SK-N-SH treated with all-trans-retinoic acid at 6 μM for 48 hours (cell line): ENCODE data around the gene TMEM18.

Experiments used
- ATAC-seq: fragments of 200-7000 bp; cut with Tn5 transposase; 3 replicates; pipeline ENCODE4 v1.9.1; 2020; ENCODE audit warnings: mild to moderate bottlenecking, moderate library complexity
- ARNTL ChIP-seq: fragments of 450-650 bp; formaldehyde crosslinking; IDR thresholded peaks from 2 replicates; pipeline ENCODE4 v1.5.0; 2020; ENCODE audit warnings: low read depth, mild to moderate bottlenecking, moderate library complexity, borderline replicate concordance
- BACH2 ChIP-seq: fragments of 250-450 bp; sonication (Bioruptor Pico); IDR thresholded peaks from 2 replicates; pipeline ENCODE4 v1.9.0; 2021; ENCODE audit warnings: mild to moderate bottlenecking, borderline replicate concordance
- CSDC2 ChIP-seq: fragments of 250-450 bp; sonication (Bioruptor Pico); IDR thresholded peaks from 2 replicates; pipeline ENCODE4 v1.5.0; 2020; ENCODE audit warnings: mild to moderate bottlenecking, moderate library complexity
- CSRNP3 ChIP-seq: fragments of 250-450 bp; sonication (Bioruptor Pico); IDR thresholded peaks from 2 replicates; pipeline ENCODE4 v1.5.1; 2021; ENCODE audit warnings: mild to moderate bottlenecking, moderate library complexity
- ESRRG ChIP-seq: fragments of 250-450 bp; sonication (Bioruptor Pico); IDR thresholded peaks from 2 replicates; pipeline ENCODE4 v1.6.1; 2021; ENCODE audit warnings: mild to moderate bottlenecking
- GLIS3 ChIP-seq: fragments of 250-450 bp; sonication (Bioruptor Pico); IDR thresholded peaks from 2 replicates; pipeline ENCODE4 v1.5.0; 2020; ENCODE audit warnings: mild to moderate bottlenecking, moderate library complexity
- ISL1 ChIP-seq: fragments of 250-450 bp; sonication (Bioruptor Pico); IDR thresholded peaks from 2 replicates; pipeline ENCODE4 v2.1.2; 2022; ENCODE audit warnings: mild to moderate bottlenecking, moderate library complexity
- OSR1 ChIP-seq: fragments of 250-450 bp; sonication (Bioruptor Pico); IDR thresholded peaks from 2 replicates; pipeline ENCODE4 v1.8.0; 2022; ENCODE audit warnings: moderate library complexity, mild to moderate bottlenecking, inconsistent platforms
- POU6F1 ChIP-seq: fragments of 250-450 bp; sonication (Bioruptor Pico); IDR thresholded peaks from 2 replicates; pipeline ENCODE4 v1.8.0; 2021; ENCODE audit warnings: low read depth, mild to moderate bottlenecking, moderate library complexity, borderline replicate concordance
- PPARA ChIP-seq: fragments of 250-450 bp; sonication (Bioruptor Pico); IDR thresholded peaks from 2 replicates; pipeline ENCODE4 v1.5.0; 2020; ENCODE audit warnings: mild to moderate bottlenecking, borderline replicate concordance
- RARB ChIP-seq: fragments of 250-450 bp; sonication (Bioruptor Pico); IDR thresholded peaks from 2 replicates; pipeline ENCODE4 v1.8.0; 2021; ENCODE audit warnings: mild to moderate bottlenecking, moderate library complexity
- SNAI2 ChIP-seq: fragments of 250-450 bp; sonication (Bioruptor Pico); IDR thresholded peaks from 2 replicates; pipeline ENCODE4 v1.5.0; 2020; ENCODE audit warnings: mild to moderate bottlenecking, moderate library complexity
- TCF4 ChIP-seq: fragments of 250-450 bp; sonication (Bioruptor Pico); IDR thresholded peaks from 2 replicates; pipeline ENCODE4 v1.8.0; 2021; ENCODE audit warnings: mild to moderate bottlenecking, moderate library complexity, borderline replicate concordance
- TOX ChIP-seq: fragments of 250-450 bp; sonication (Bioruptor Pico); IDR thresholded peaks from 2 replicates; pipeline ENCODE4 v1.8.0; 2021; ENCODE audit warnings: mild to moderate bottlenecking, moderate library complexity, borderline replicate concordance
- TSHZ2 ChIP-seq: fragments of 250-450 bp; sonication (Bioruptor Pico); IDR thresholded peaks from 2 replicates; pipeline ENCODE4 v1.5.0; 2020; ENCODE audit warnings: mild to moderate bottlenecking, moderate library complexity
- ZC3H10 ChIP-seq: fragments of 250-450 bp; sonication (Bioruptor Pico); IDR thresholded peaks from 2 replicates; pipeline ENCODE4 v1.5.1; 2021; ENCODE audit warnings: mild to moderate bottlenecking, moderate library complexity
- ZFP3 ChIP-seq: fragments of 250-450 bp; sonication (Bioruptor Pico); IDR thresholded peaks from 2 replicates; pipeline ENCODE4 v1.5.0; 2020; ENCODE audit warnings: mild to moderate bottlenecking, moderate library complexity
- ZFP30 ChIP-seq: fragments of 450-650 bp; formaldehyde crosslinking; IDR thresholded peaks from 2 replicates; pipeline ENCODE4 v1.5.0; 2022; ENCODE audit warnings: mild to moderate bottlenecking, moderate library complexity
- ZNF70 ChIP-seq: fragments of 450-650 bp; formaldehyde crosslinking; IDR thresholded peaks from 2 replicates; pipeline ENCODE4 v1.5.0; 2020; ENCODE audit warnings: mild to moderate bottlenecking, moderate library complexity
- TF ChIP-seq, protein P1 (sequence below): fragments of 250-450 bp; sonication (Bioruptor Pico); IDR thresholded peaks from 2 replicates; pipeline ENCODE4 v1.5.1; 2020; ENCODE audit warnings: low read depth, mild to moderate bottlenecking, moderate library complexity

The TMEM18 gene

DNA sequence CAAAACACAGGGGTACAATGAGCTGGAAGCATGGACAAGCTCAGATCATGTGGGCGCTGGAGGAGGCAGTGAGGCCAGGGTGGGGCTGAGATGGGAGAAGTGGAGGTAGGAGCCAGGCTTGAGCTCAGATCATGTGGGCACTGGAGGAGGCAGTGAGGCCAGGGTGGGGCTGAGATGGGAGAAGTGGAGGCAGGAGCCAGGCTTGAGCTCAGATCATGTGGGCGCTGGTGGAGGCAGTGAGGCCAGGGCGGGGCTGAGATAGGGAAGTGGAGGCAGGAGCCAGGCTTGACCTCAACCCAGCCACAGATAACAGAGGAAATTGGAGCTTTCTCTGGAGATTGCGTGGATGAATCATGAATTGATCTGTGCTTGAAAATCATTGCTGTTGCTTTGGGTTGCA, 48.3 kb upstream of the TMEM18 start:
- TF ChIP-seq ISL1 (no peak), TCF4 (CRISPR knock-in tag) (no peak), PPARA (CRISPR knock-in tag) (no peak), CSRNP3 (CRISPR knock-in tag) (no peak), GLIS3 (CRISPR knock-in tag) (no peak)
- TF ChIP-seq, protein P1, sequence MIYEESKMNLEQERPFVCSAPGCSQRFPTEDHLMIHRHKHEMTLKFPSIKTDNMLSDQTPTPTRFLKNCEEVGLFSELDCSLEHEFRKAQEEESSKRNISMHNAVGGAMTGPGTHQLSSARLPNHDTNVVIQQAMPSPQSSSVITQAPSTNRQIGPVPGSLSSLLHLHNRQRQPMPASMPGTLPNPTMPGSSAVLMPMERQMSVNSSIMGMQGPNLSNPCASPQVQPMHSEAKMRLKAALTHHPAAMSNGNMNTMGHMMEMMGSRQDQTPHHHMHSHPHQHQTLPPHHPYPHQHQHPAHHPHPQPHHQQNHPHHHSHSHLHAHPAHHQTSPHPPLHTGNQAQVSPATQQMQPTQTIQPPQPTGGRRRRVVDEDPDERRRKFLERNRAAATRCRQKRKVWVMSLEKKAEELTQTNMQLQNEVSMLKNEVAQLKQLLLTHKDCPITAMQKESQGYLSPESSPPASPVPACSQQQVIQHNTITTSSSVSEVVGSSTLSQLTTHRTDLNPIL (CRISPR knock-in tag): no peak
- ATAC-seq: no peak

DNA sequence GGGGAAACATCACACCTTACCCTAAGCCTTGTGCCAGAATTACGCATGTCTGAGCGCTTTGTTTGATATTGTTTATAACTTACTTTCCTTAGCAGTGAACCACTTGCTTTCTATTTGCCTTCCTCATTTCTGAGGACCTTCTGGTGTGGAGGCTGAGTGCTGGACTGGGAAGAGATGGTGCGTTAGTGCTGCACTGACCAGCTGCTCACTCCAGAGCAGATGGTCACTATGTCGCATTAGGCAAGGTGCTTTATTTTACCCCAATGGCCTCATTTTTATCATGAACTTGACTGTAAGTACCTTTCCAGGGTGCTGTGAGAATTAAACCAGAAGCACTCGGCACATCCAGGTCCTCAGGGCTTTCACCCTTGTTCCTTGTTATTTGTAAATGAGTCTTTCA, 46.6 kb upstream of the TMEM18 start:
- no peak for ATAC-seq
- TF ChIP-seq OSR1 (CRISPR knock-in tag) (no peak), ZNF70 (no peak), RARB (CRISPR knock-in tag) (no peak), ZC3H10 (no peak), CSRNP3 (CRISPR knock-in tag) (no peak), ESRRG (CRISPR knock-in tag) (no peak)
- TF ChIP-seq, protein P1 (CRISPR knock-in tag): no peak

DNA sequence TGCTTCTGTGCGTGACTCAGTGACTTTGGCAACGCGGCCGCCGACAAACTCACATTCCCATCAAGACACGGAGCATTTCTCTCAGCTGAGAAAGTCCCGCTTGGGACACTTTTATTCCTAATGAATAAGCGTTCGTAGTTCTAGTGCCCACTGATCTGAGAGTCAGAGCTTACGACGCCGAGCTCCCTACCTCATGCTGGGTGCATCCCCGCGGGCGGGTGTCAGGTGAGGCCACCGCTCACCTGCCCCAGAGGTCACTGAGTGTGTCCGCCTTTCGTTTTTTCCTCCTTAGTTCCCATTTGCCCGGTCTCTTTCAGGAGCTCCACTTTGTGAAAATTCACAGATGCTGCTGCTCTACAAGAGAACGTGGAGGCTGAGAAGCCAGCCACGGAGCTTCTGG, 43.6 kb upstream of the TMEM18 start:
- no peak for ATAC-seq

DNA sequence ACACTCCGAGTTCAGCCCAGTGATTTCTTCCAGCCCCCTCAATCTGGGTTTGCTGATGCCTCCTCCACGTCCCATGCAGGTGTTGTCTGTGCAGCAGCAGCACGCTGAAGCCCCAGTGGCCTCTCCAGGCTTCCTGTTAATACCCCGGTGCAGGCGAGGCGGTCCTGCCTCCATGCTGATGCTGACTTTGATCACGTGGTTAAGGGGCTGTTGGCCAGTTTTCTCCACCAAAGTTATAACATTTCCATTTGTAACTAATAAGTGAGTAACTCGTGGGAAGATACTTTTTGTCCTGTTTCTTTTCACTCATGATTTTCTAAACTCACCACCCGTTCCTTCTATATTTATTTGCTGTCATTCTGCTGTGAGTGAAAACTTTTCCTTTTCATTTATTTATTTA, 42.5 kb upstream of the TMEM18 start:
- no peak for TF ChIP-seq TOX
- TF ChIP-seq CSDC2 (CRISPR knock-in tag): no peak
- no peak for TF ChIP-seq SNAI2 (CRISPR knock-in tag)
- TF ChIP-seq, protein P1 (CRISPR knock-in tag): no peak
- TF ChIP-seq ARNTL: no peak
- no peak for TF ChIP-seq TSHZ2
- TF ChIP-seq ESRRG (CRISPR knock-in tag): no peak
- TF ChIP-seq ZNF70: no peak
- no peak for TF ChIP-seq BACH2
- TF ChIP-seq ZC3H10: no peak
- no peak for TF ChIP-seq POU6F1 (CRISPR knock-in tag)
- TF ChIP-seq ZFP3: no peak
- ATAC-seq: no peak

More for the DNA sequence above, 43.6 kb upstream of the TMEM18 start:
- no peak for TF ChIP-seq BACH2
- TF ChIP-seq GLIS3 (CRISPR knock-in tag): no peak
- TF ChIP-seq TCF4 (CRISPR knock-in tag): no peak
- no peak for TF ChIP-seq SNAI2 (CRISPR knock-in tag)
- TF ChIP-seq ZC3H10: no peak
- TF ChIP-seq ZFP30 (CRISPR knock-in tag): no peak
- no peak for TF ChIP-seq ZNF70
